WI38 (cell line): Measurements from ENCODE around the gene C4A.
"Not testable (repeated sequence)": the region's sequence is repeated elsewhere in the genome, so short reads cannot be mapped to it uniquely, and the experiment has no call there.

ENCODE experiments used
- H3K4me3 ChIP-seq: 2 replicates; pipeline ENCODE4 v1.5.1; 2011; ENCODE audit warnings: low read depth, mild to moderate bottlenecking, control low read depth, low read length
- TF ChIP-seq, protein P1 (sequence below): IDR thresholded peaks from 2 replicates; pipeline ENCODE4 v1.5.1; 2012; ENCODE audit warnings: low read depth, mild to moderate bottlenecking, control low read depth, low read length

The C4A gene

DNA sequence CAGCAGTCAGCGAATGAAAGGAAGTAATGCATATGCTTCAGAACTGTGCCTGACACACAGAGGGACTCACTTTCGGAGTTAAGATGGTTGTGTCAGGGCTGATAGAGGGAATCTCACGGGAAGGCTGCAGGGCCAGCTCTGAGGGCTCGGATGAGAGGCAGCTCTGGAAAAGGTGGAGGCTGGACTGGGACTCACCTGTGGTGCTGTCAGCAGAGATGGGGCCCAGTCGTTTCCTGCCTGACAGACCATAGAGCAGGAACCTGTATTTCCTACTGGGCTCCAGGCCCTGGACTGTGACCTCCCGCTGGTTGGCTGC is 65.6 kb downstream of the C4A start:
- H3K4me3 ChIP-seq: no peak overlapping the region
- TF ChIP-seq, protein P1, sequence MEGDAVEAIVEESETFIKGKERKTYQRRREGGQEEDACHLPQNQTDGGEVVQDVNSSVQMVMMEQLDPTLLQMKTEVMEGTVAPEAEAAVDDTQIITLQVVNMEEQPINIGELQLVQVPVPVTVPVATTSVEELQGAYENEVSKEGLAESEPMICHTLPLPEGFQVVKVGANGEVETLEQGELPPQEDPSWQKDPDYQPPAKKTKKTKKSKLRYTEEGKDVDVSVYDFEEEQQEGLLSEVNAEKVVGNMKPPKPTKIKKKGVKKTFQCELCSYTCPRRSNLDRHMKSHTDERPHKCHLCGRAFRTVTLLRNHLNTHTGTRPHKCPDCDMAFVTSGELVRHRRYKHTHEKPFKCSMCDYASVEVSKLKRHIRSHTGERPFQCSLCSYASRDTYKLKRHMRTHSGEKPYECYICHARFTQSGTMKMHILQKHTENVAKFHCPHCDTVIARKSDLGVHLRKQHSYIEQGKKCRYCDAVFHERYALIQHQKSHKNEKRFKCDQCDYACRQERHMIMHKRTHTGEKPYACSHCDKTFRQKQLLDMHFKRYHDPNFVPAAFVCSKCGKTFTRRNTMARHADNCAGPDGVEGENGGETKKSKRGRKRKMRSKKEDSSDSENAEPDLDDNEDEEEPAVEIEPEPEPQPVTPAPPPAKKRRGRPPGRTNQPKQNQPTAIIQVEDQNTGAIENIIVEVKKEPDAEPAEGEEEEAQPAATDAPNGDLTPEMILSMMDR: no peak

DNA sequence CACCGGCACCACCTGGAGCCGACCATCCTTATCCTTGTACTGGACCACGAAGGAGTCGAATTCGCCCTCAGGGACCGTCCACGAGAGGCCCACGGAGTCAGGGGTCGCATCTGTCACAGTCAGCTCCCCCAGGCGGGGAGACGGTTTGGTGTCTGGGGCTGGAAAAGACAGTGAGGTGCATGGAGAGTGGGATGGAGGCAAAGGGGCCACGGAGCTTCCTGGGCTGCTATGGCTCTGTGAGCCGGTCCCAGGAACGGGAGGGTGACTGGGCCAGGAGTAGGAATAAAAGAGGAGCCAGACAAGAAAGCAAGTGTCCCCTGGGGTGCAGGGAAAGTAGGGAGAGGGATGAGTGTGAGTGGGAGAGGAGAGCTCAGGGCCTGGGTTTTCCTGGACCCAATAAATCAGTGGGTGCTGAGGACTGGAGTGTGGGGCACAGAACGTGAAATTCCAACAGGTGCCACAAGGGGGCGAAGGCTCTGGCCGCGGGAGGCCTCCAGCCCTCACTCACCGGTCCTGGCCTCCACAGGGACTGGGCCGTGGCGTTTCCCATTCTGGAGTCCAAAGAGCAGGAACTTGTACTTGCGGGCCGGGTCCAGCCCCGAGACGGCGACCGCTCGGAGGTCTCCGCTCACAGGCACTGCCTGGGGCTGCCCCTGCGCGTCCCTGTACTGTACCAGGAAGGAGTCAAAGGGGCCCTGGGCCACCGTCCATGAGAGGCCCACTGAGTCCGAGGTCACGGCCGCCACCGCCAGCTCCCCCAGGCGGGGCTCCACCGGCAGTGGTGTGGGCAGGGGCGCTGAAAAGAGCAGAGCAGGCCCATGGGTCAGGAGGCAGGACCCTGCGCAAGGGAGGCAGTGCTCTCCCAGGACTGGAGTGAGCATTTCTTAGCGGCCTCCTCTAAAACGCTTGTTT is 66.3 kb downstream of the C4A start:
- H3K4me3 ChIP-seq: no peak overlapping the region
- TF ChIP-seq, protein P1: peak; percentile 80

DNA sequence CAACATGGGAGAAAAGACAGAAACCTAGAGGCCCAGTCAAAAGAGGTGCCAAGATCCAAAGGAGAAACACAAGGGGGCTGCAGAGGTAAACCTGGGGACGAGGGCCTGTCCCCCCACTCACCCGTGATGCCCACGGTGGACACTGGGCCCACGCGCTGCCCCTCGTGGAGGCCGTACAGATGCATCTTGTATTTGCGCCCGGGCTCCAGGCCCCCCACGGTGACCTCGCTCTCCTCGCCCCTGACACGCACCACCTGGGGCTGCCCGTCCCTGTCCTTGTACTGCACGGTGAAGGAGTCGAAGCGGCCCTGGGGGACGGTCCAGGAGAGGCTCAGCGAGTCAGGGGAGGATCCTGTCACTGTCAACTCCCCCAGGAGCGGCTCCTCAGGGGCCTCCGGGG is 67.3 kb downstream of the C4A start:
- not testable (repeated sequence) for H3K4me3 ChIP-seq

DNA sequence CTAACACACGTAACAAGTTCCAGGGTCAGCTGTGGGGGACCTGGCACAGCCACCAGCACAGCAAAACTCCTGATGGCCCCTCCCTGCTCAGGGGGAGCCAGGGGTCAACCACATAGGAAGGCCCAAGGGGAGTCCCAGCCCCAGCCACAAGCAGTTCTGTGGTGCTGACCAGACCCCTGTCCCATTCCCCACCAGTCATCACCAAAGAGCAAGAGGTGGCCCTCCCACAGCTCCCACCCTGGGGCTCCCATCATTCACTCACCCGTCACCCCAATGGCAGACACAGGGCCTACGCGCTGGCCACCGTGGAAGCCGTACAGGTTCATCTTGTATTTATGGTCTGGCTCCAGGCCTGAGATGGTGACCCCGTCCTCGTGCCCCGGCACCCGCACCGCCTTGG is 67.9 kb downstream of the C4A start:
- not testable (repeated sequence) for H3K4me3 ChIP-seq

DNA sequence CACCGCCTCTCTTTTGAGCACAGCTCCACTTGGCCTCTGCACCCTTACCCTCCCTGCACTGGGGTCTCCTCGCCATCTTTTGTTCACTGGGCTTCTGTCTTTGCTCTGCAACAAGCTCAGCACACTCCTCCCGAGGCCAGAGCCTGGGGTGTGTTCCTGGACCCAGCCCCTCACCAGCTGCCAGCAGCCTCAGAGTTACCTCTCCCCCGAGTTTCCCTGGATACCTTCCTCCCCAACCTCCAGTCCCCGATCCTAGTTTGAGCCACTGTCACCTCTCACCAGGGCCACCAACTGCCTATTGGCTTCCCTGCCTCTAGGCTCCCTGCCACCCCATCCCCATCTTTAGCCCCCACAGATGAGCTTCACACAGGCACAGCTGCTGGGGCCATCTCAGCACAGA is 68.7 kb downstream of the C4A start:
- TF ChIP-seq, protein P1: no peak
- H3K4me3 ChIP-seq: no peak overlapping the region
